SKM-1 (cell line): Measurements from ENCODE around the gene KIF3A.

Experiments used
- DNase-seq: peaks from one replicate; lab custom pipeline; 2025; ENCODE audit not compliant: unreplicated experiment; lab: John Stamatoyannopoulos, UW

Gene KIF3A

GRCh38 chr5:132771503-132771998 lies 34.2 kb upstream of the KIF3A start:
- no peak for DNase-seq

DNA sequence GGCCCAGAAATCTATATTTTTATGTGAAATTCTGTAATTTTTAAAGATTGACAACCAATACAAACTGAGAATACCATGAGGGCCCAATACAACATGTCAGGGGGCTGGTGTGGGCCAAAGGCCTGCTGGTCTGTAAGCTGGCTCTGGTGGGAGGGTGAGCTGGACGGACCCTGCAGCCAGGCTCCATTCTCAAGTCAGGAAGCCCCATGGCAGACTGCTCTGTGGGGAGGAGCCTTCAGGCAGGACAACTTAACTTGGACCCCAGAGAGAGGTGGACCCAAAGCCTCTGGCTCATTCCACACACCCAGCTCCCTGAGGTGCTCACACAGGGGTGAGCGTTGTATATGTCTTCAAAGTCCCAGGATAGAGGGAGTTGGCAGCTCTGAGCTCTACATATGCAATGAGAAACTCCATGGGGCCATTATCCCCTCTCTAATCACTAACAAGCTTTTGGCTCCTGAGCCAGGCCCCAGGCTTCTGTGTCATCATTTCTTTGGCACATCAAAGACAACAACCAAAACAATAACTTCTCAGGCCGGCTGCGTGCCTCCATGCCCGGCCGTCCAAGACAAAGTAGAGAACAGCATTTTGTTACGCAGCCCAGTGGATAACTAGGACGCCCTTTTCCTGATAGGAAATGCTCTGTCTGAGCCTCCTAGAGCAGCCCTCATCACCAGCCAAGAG lies 33.3 kb upstream of the KIF3A start:
- DNase-seq: no peak

GRCh38 chr5:132768485-132768868 lies 31.1 kb upstream of the KIF3A start:
- no peak for DNase-seq

- DNase-seq: no peak
Measured at GRCh38 chr5:132767150-132767549, 29.8 kb upstream of the KIF3A start.

DNA sequence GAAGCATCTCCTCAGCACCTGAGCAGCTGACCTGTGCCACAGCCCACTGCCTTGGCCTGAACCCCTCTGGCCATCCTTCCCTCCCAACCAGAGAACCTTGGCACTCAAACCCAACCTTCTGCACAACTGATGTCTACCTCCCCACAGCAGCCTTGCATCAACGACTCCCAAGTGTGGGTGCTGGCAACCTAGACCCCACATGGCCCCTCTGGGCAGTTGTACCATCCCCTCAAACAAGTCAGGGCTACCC lies 29.4 kb upstream of the KIF3A start:
- no peak for DNase-seq

DNA sequence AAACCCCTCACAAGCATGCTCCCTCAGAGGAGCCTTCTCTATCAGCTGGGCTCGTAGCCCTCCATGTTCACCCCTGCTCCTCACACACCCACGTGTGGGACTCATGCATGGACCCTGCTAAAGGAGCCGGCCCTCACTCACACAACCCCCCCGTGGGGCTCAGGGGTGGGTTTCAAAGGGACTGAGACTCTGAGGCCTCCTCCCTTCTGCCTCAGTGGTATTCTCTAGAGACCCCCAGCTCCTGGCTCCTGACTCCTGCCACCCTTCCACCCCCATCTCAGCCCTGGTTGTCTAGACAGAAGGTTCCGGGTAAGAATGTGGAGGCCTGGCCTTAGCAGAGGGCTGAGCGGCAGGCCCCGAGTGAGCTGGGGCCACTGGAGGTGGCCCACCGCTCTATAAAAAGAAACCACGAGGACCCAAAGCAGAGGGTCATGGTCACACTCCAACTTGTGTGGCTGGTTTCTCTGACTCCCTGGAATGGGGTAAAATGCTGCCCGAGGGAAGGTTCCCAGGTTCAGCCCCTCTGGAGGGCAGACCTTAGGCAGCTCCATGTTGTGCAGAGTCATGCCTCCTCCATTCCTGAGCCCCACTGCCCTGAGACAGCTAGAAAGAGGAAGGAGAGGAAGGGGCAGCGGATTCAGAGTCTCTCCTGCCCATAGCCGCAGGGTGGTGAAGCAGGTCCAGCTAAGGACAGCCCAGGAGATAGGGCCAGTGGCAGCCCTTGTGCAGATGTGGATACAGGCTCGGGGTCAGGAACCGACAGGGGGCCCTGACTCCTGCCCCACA lies 28.9 kb upstream of the KIF3A start:
- DNase-seq: no peak

- no peak for DNase-seq
Measured at GRCh38 chr5:132765311-132766019, 28.1 kb upstream of the KIF3A start.

DNA sequence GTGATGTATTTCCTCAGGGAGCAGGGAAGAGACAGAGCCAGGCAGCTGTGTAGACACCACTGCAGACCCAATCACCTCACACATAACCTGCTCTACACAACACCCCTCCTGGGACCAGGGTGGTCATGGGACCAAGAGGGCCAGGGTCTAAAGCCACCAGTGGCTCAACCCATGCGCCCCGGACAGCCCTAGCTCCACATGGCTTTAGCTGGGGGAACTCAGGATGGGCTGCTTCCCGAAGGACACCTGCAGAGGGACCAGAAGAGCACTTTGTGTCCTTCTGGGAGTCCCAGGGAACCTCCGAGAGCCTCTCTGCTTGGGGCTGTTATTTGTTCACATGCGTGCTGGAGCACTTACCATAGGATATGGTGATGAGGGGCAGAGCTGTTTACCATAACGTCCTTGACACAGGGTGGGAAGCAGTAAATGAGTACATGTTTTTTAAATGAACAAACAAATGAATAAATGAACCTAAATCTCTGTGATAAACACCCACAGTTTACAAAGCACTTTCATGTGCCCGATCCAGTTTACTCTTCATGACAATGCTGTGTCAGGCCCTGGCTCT lies 27.4 kb upstream of the KIF3A start:
- DNase-seq: no peak

GRCh38 chr5:132764051-132764450 lies 26.7 kb upstream of the KIF3A start:
- no peak for DNase-seq

DNA sequence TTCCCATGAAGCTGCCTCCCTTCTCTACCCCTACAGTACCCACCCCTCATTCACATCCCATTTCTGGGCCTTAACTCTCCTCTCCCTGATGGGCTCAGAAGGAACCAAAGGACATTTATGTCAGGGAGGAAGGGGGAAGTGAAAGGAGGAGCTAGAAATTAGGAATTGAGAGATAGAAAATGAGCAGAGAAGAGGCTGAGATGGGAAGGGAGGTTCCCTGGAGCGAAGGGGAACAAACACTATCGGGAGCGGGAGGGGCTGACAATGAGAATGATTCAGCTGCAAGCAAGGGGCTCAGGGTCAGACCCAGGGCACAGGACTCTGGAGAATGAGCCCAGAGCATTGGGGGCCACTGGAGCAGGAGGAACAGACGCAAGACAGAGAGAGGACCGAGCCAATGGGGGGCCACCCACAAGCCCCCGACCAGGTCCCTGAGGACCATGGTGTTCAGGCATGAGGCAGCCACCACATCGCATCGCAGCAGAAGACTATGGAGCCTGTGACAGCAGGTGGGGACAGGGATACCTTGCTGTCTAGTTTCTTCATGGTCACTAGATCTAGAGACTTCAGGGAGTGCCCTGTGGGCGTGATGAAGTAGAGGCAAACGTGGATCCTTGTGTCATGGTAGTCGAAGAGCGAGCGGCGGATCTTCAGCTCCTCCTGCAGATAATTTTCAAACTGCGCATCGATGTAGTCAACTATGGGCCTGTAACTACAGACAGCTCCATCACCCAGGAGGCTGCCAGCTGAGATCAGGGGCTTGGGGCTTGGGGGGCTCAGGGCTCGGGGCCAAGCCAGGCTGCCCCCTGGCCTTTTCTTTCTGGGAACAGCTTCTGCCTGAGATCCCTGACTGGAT lies 26.1 kb upstream of the KIF3A start:
- no peak for DNase-seq

GRCh38 chr5:132762246-132763000 lies 25.1 kb upstream of the KIF3A start:
- no peak for DNase-seq

GRCh38 chr5:132761321-132762240 lies 24.2 kb upstream of the KIF3A start:
- DNase-seq: no peak

GRCh38 chr5:132760601-132761317 lies 23.4 kb upstream of the KIF3A start:
- no peak for DNase-seq

DNA sequence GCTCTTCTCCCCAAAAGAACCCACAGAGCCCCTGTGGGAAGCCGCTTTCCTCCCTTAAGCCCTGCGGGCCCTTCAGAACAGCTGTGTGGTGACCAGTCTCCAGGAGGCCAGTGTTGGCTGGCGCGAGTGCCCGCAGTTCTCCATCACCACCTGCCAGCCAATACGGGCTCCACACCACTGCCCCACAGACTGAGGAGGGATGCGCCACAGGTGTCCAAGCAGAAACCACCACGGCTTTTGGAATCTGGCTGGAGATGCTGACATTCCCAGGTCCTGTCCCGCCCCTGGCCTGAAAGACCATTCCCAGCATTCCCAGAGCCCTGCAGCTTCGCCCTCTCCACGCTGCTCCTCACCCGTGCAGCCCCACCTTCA lies 22.7 kb upstream of the KIF3A start:
- no peak for DNase-seq

GRCh38 chr5:132759114-132760048 lies 22.0 kb upstream of the KIF3A start:
- no peak for DNase-seq

- DNase-seq: no peak
Measured at GRCh38 chr5:132758451-132758850, 21.1 kb upstream of the KIF3A start.

- no peak for DNase-seq
Measured at GRCh38 chr5:132756542-132756941, 19.2 kb upstream of the KIF3A start.
